HCT116 (cell line): Measurements from ENCODE around the gene CLN6. TPM values are rescaled to one million over a fixed set of nuclear protein-coding genes. Genes with fewer than 3 reads are reported as not detected.

Experiments used
- ATAC-seq: fragments of 200-7000 bp; cut with Tn5 transposase; 2 replicates; pipeline ENCODE4 v1.9.1; 2020; ENCODE audit warnings: mild to moderate bottlenecking, moderate library complexity
- BruUV-seq: library from RNA; stranded (reverse); fragments of 400-500 nt; replicated peaks from 2 replicates; lab custom pipeline; 2021; lab: Mats Ljungman, UMichigan
- CTCF ChIA-PET: fragments of 300-600 bp; sonication (Branson Sonifier 250); formaldehyde crosslinking; loops from one replicate; lab custom pipeline; 2021; ENCODE audit warnings: antibody characterized with exemption; lab: Charles Lee
- POLR2A ChIA-PET: fragments of 300-600, 350-600 bp; sonication (Branson Sonifier 250); formaldehyde crosslinking; loops from one replicate; lab custom pipeline; 2021; ENCODE audit warnings: antibody characterized with exemption; lab: Charles Lee
- RAD21 ChIA-PET, 2 experiments: fragments of 300-600 bp; sonication (Branson Sonifier 250); formaldehyde crosslinking; loops; one replicate each; lab custom pipeline; 2023; ENCODE audit warnings: low total read pairs in 2 of 2; ENCODE audit not compliant: uncharacterized antibody in 2 of 2, unreplicated experiment in 2 of 2, low non-redundant PET in 1 of 2; lab: Charles Lee
- DNase-seq: peaks from one replicate; pipeline ENCODE4 v3.0.0-alpha.2; 2010; ENCODE audit warnings: low read depth, low spot score
- H2AFZ ChIP-seq: fragments of 200-600 bp; shearing (Covaris generic), sonication (generic); 2 replicates; pipeline ENCODE4 v1.6.1; 2017; ENCODE audit warnings: low read depth, mixed run types, mixed read lengths, antibody characterized with exemption, low read length; ENCODE audit not compliant: poor library complexity, severe bottlenecking
- H3K27ac ChIP-seq: 2 replicates; pipeline ENCODE4 v1.5.1; 2012; ENCODE audit warnings: low read depth, low read length
- H3K27me3 ChIP-seq: fragments of 200-600 bp; sonication (generic); 2 replicates; pipeline ENCODE4 v1.6.1; 2016; ENCODE audit warnings: mixed run types, low read length, mixed read lengths; ENCODE audit not compliant: insufficient read depth
- H3K36me3 ChIP-seq, 2 experiments: fragments of 200-500 bp in 1 of 2; fragments of 200-600 bp in 1 of 2; sonication (Bioruptor generic) in 1 of 2; sonication (generic) in 1 of 2; 2 replicates each; pipeline versions ENCODE4 v1.5.1 to v1.6.1; 2014 to 2016; ENCODE audit warnings: low read length in 2 of 2, inconsistent platforms in 1 of 2, mixed read lengths in 1 of 2, mixed run types in 1 of 2; ENCODE audit not compliant: insufficient read depth in 2 of 2, control insufficient read depth in 1 of 2
- H3K4me1 ChIP-seq, 2 experiments: fragments of 200-600 bp in 1 of 2; sonication (generic) in 1 of 2; 2 replicates each; pipeline versions ENCODE4 v1.5.1 to v1.6.1; 2012 to 2017; ENCODE audit warnings: low read length in 2 of 2, inconsistent platforms in 1 of 2, mild to moderate bottlenecking in 1 of 2, mixed read lengths in 1 of 2, mixed run types in 1 of 2, moderate library complexity in 1 of 2; ENCODE audit not compliant: insufficient read depth in 2 of 2, control insufficient read depth in 1 of 2
- H3K4me2 ChIP-seq: fragments of 200-600 bp; sonication (generic); 2 replicates; pipeline ENCODE4 v1.6.1; 2017; ENCODE audit warnings: mixed run types, low read length, mixed read lengths
- H3K4me3 ChIP-seq, 2 experiments: fragments of 200-600 bp in 1 of 2; sonication (generic) in 1 of 2; replicated peaks in 1 of 2; 2 replicates each; pipeline ENCODE4 v1.5.1; 2011 to 2016; ENCODE audit warnings: low read length in 2 of 2, control low read depth in 1 of 2, low read depth in 1 of 2, mild to moderate bottlenecking in 1 of 2, mixed read lengths in 1 of 2, mixed run types in 1 of 2
- H3K79me2 ChIP-seq: fragments of 200-600 bp; sonication (generic); 2 replicates; pipeline ENCODE4 v1.6.1; 2017; ENCODE audit warnings: mild to moderate bottlenecking, mixed run types, low read length, moderate library complexity, mixed read lengths; ENCODE audit not compliant: insufficient read depth
- H3K9ac ChIP-seq: fragments of 200-600 bp; sonication (generic); 2 replicates; pipeline ENCODE4 v1.6.1; 2016; ENCODE audit warnings: low read length, mixed read lengths
- H3K9me2 ChIP-seq: fragments of 200-600 bp; sonication (generic), shearing (Covaris generic); 2 replicates; pipeline ENCODE4 v1.6.1; 2017; ENCODE audit warnings: mixed run types, mild to moderate bottlenecking, moderate library complexity; ENCODE audit not compliant: insufficient read depth
- H3K9me3 ChIP-seq, 2 experiments: fragments of 200-500 bp in 1 of 2; fragments of 200-600 bp in 1 of 2; sonication (Bioruptor generic) in 1 of 2; sonication (generic) in 1 of 2; 2 replicates each; pipeline ENCODE4 v1.6.1; 2014 to 2017; ENCODE audit warnings: low read length in 2 of 2, mixed read lengths in 2 of 2, inconsistent platforms in 1 of 2, low read depth in 1 of 2, mild to moderate bottlenecking in 1 of 2, mixed run types in 1 of 2, moderate library complexity in 1 of 2; ENCODE audit not compliant: control insufficient read depth in 1 of 2, insufficient read depth in 1 of 2
- H4K20me1 ChIP-seq: fragments of 200-600 bp; sonication (generic), shearing (Covaris generic); 2 replicates; pipeline ENCODE4 v1.6.1; 2017; ENCODE audit warnings: mixed run types, mild to moderate bottlenecking, moderate library complexity; ENCODE audit not compliant: insufficient read depth
- EGR1 ChIP-seq: IDR thresholded peaks from 2 replicates; pipeline ENCODE4 v1.6.1; 2012; ENCODE audit warnings: low read depth
- EZH2 ChIP-seq: fragments of 200-600 bp; sonication (generic); IDR thresholded peaks from 2 replicates; pipeline ENCODE4 v1.6.1; 2017; ENCODE audit warnings: antibody characterized with exemption, mixed run types
- FOSL1 ChIP-seq: IDR thresholded peaks from 2 replicates; pipeline ENCODE4 v1.6.1; 2012; ENCODE audit warnings: low read depth
- POLR2AphosphoS5 ChIP-seq: IDR thresholded peaks from 2 replicates; pipeline ENCODE4 v1.6.1; 2011; ENCODE audit warnings: mild to moderate bottlenecking, low read depth, low read length, moderate library complexity
- SRF ChIP-seq: IDR thresholded peaks from 2 replicates; pipeline ENCODE4 v1.6.1; 2012; ENCODE audit warnings: low read depth
- TCF7L2 ChIP-seq: IDR thresholded peaks from 2 replicates; pipeline ENCODE4 v1.7.0; 2011; ENCODE audit warnings: borderline replicate concordance, inconsistent platforms; ENCODE audit not compliant: insufficient read depth, insufficient read length; ENCODE audit errors: extremely low read depth
- YY1 ChIP-seq: IDR thresholded peaks from 2 replicates; pipeline ENCODE4 v1.6.1; 2011; ENCODE audit warnings: low read length, low read depth, moderate library complexity, mild to moderate bottlenecking; ENCODE audit not compliant: insufficient replicate concordance; ENCODE audit errors: extremely low read depth
- ZFX ChIP-seq: fragments of 450-650 bp; IDR thresholded peaks from 2 replicates; pipeline ENCODE4 v1.6.1; 2017
- ZNF274 ChIP-seq: fragments of 200-500 bp; sonication (Bioruptor generic); IDR thresholded peaks from 2 replicates; pipeline ENCODE4 v1.6.1; 2014; ENCODE audit warnings: mild to moderate bottlenecking, low read depth, low read length, inconsistent platforms
- intact Hi-C: fragments of 100-400 bp; cut with micrococcal nuclease; formaldehyde crosslinking; loops from 2 replicates; pipeline ENCODE4 v1.10.0; 2022
- total RNA-seq: library from RNA; stranded (reverse); gene quantifications from one replicate; pipeline ENCODE4 v1.2.1, GENCODE V29; 2021; ENCODE audit not compliant: unreplicated experiment

The CLN6 gene
- total RNA-seq, 1 experiment from 2014 or later, result 44.1 TPM

- H3K4me3 ChIP-seq, result no peak overlapping the region
- no peak overlapping the region for H3K9ac ChIP-seq
- H3K4me1 ChIP-seq, result no peaks in the 10 kb centered on the region
- TF ChIP-seq TCF7L2 (no peak), EGR1 (no peak), ZFX (no peak), POLR2AphosphoS5 (no peak), YY1 (no peak), EZH2 (no peak), ZNF274 (no peak)
- TF ChIP-seq, all 23 proteins: peak for 0
- Histone ChIP-seq H3K27ac (no peak overlapping the region), H3K27me3 (no peaks in the 10 kb centered on the region), H4K20me1 (no peaks in the 10 kb centered on the region), H3K79me2 (no peaks in the 10 kb centered on the region), H3K36me3 (no peaks in the 10 kb centered on the region), H2AFZ (no peak overlapping the region), H3K9me3 (no peaks in the 10 kb centered on the region), H3K9me2 (no peaks in the 10 kb centered on the region), H3K4me2 (no peak overlapping the region)
- intact Hi-C loops, result no loop called here
- DNase-seq (no peak), ATAC-seq (no peak)
- RAD21 ChIA-PET, result no interaction called here
- POLR2A ChIA-PET, result no interaction called here
- no TSS peak for BruUV-seq
- CTCF ChIA-PET, result no interaction called here
Observed at GRCh38 chr15:68261241-68261640, 31.7 kb upstream of the CLN6 start.

GRCh38 chr15:68259883-68260282 lies 30.4 kb upstream of the CLN6 start:
- CTCF ChIA-PET, result interaction anchor here (1.8 kb wide), 1 partner anchor 47 kb away, joined by 6 read pairs; no protein-coding TSS in a partner anchor
- Histone ChIP-seq H3K9ac (no peak overlapping the region), H2AFZ (no peak overlapping the region), H3K27me3 (no peaks in the 10 kb centered on the region), H3K36me3 (no peaks in the 10 kb centered on the region), H3K4me1 (no peaks in the 10 kb centered on the region), H3K4me3 (no peak overlapping the region), H3K9me3 (no peaks in the 10 kb centered on the region), H4K20me1 (no peaks in the 10 kb centered on the region), H3K27ac (no peak overlapping the region), H3K79me2 (no peaks in the 10 kb centered on the region), H3K4me2 (no peak overlapping the region), H3K9me2 (no peaks in the 10 kb centered on the region)
- BruUV-seq, result no TSS peak
- intact Hi-C loops, result no loop called here
- ATAC-seq (no peak), DNase-seq (no peak)
- no peak for TF ChIP-seq ZFX
- TF ChIP-seq SRF, result no peak
- no peak for TF ChIP-seq FOSL1
- POLR2A ChIA-PET, result no interaction called here
- RAD21 ChIA-PET, result no interaction called here
